HCT116 (cell line): Measurements from ENCODE around the gene CDK4. TPM values are rescaled to one million over a fixed set of nuclear protein-coding genes. Genes with fewer than 3 reads are reported as not detected.

Source experiments
- ATAC-seq: fragments of 200-7000 bp; cut with Tn5 transposase; 2 replicates; pipeline ENCODE4 v1.9.1; 2020; ENCODE audit warnings: mild to moderate bottlenecking, moderate library complexity
- BruUV-seq: library from RNA; stranded (reverse); fragments of 400-500 nt; replicated peaks from 2 replicates; lab custom pipeline; 2021; lab: Mats Ljungman, UMichigan
- CTCF ChIA-PET: fragments of 300-600 bp; sonication (Branson Sonifier 250); formaldehyde crosslinking; loops from one replicate; lab custom pipeline; 2021; ENCODE audit warnings: antibody characterized with exemption; lab: Charles Lee
- POLR2A ChIA-PET: fragments of 300-600, 350-600 bp; sonication (Branson Sonifier 250); formaldehyde crosslinking; loops from one replicate; lab custom pipeline; 2021; ENCODE audit warnings: antibody characterized with exemption; lab: Charles Lee
- RAD21 ChIA-PET, 2 experiments: fragments of 300-600 bp; sonication (Branson Sonifier 250); formaldehyde crosslinking; loops; one replicate each; lab custom pipeline; 2023; ENCODE audit warnings: low total read pairs in 2 of 2; ENCODE audit not compliant: uncharacterized antibody in 2 of 2, unreplicated experiment in 2 of 2, low non-redundant PET in 1 of 2; lab: Charles Lee
- DNase-seq: peaks from one replicate; pipeline ENCODE4 v3.0.0-alpha.2; 2010; ENCODE audit warnings: low read depth, low spot score
- H2AFZ ChIP-seq: fragments of 200-600 bp; shearing (Covaris generic), sonication (generic); 2 replicates; pipeline ENCODE4 v1.6.1; 2017; ENCODE audit warnings: low read depth, mixed run types, mixed read lengths, antibody characterized with exemption, low read length; ENCODE audit not compliant: poor library complexity, severe bottlenecking
- H3K27ac ChIP-seq: 2 replicates; pipeline ENCODE4 v1.5.1; 2012; ENCODE audit warnings: low read depth, low read length
- H3K27me3 ChIP-seq: fragments of 200-600 bp; sonication (generic); 2 replicates; pipeline ENCODE4 v1.6.1; 2016; ENCODE audit warnings: mixed run types, low read length, mixed read lengths; ENCODE audit not compliant: insufficient read depth
- H3K36me3 ChIP-seq, 2 experiments: fragments of 200-500 bp in 1 of 2; fragments of 200-600 bp in 1 of 2; sonication (Bioruptor generic) in 1 of 2; sonication (generic) in 1 of 2; 2 replicates each; pipeline versions ENCODE4 v1.5.1 to v1.6.1; 2014 to 2016; ENCODE audit warnings: low read length in 2 of 2, inconsistent platforms in 1 of 2, mixed read lengths in 1 of 2, mixed run types in 1 of 2; ENCODE audit not compliant: insufficient read depth in 2 of 2, control insufficient read depth in 1 of 2
- H3K4me1 ChIP-seq, 2 experiments: fragments of 200-600 bp in 1 of 2; sonication (generic) in 1 of 2; 2 replicates each; pipeline versions ENCODE4 v1.5.1 to v1.6.1; 2012 to 2017; ENCODE audit warnings: low read length in 2 of 2, inconsistent platforms in 1 of 2, mild to moderate bottlenecking in 1 of 2, mixed read lengths in 1 of 2, mixed run types in 1 of 2, moderate library complexity in 1 of 2; ENCODE audit not compliant: insufficient read depth in 2 of 2, control insufficient read depth in 1 of 2
- H3K4me2 ChIP-seq: fragments of 200-600 bp; sonication (generic); 2 replicates; pipeline ENCODE4 v1.6.1; 2017; ENCODE audit warnings: mixed run types, low read length, mixed read lengths
- H3K4me3 ChIP-seq, 2 experiments: fragments of 200-600 bp in 1 of 2; sonication (generic) in 1 of 2; replicated peaks in 1 of 2; 2 replicates each; pipeline ENCODE4 v1.5.1; 2011 to 2016; ENCODE audit warnings: low read length in 2 of 2, control low read depth in 1 of 2, low read depth in 1 of 2, mild to moderate bottlenecking in 1 of 2, mixed read lengths in 1 of 2, mixed run types in 1 of 2
- H3K79me2 ChIP-seq: fragments of 200-600 bp; sonication (generic); 2 replicates; pipeline ENCODE4 v1.6.1; 2017; ENCODE audit warnings: mild to moderate bottlenecking, mixed run types, low read length, moderate library complexity, mixed read lengths; ENCODE audit not compliant: insufficient read depth
- H3K9ac ChIP-seq: fragments of 200-600 bp; sonication (generic); 2 replicates; pipeline ENCODE4 v1.6.1; 2016; ENCODE audit warnings: low read length, mixed read lengths
- H3K9me2 ChIP-seq: fragments of 200-600 bp; sonication (generic), shearing (Covaris generic); 2 replicates; pipeline ENCODE4 v1.6.1; 2017; ENCODE audit warnings: mixed run types, mild to moderate bottlenecking, moderate library complexity; ENCODE audit not compliant: insufficient read depth
- H3K9me3 ChIP-seq, 2 experiments: fragments of 200-500 bp in 1 of 2; fragments of 200-600 bp in 1 of 2; sonication (Bioruptor generic) in 1 of 2; sonication (generic) in 1 of 2; 2 replicates each; pipeline ENCODE4 v1.6.1; 2014 to 2017; ENCODE audit warnings: low read length in 2 of 2, mixed read lengths in 2 of 2, inconsistent platforms in 1 of 2, low read depth in 1 of 2, mild to moderate bottlenecking in 1 of 2, mixed run types in 1 of 2, moderate library complexity in 1 of 2; ENCODE audit not compliant: control insufficient read depth in 1 of 2, insufficient read depth in 1 of 2
- H4K20me1 ChIP-seq: fragments of 200-600 bp; sonication (generic), shearing (Covaris generic); 2 replicates; pipeline ENCODE4 v1.6.1; 2017; ENCODE audit warnings: mixed run types, mild to moderate bottlenecking, moderate library complexity; ENCODE audit not compliant: insufficient read depth
- CBX3 ChIP-seq: IDR thresholded peaks from 2 replicates; pipeline ENCODE4 v1.6.1; 2012; ENCODE audit warnings: low read depth
- CTCF ChIP-seq, 3 experiments: fragments of 200-600 bp in 1 of 3; sonication (generic) in 1 of 3; IDR thresholded peaks in 2 of 3; conservative IDR thresholded peaks in 1 of 3; 2 replicates each; pipeline ENCODE4 v1.5.1; 2012 to 2017; ENCODE audit warnings: low read depth in 2 of 3, low read length in 2 of 3, antibody characterized with exemption in 1 of 3, borderline replicate concordance in 1 of 3, control low read depth in 1 of 3, mild to moderate bottlenecking in 1 of 3, mixed read lengths in 1 of 3, mixed run types in 1 of 3, moderate library complexity in 1 of 3; ENCODE audit not compliant: insufficient read depth in 1 of 3
- EGR1 ChIP-seq: IDR thresholded peaks from 2 replicates; pipeline ENCODE4 v1.6.1; 2012; ENCODE audit warnings: low read depth
- ELF1 ChIP-seq: IDR thresholded peaks from 2 replicates; pipeline ENCODE4 v1.6.1; 2012; ENCODE audit warnings: low read depth, borderline replicate concordance
- EZH2 ChIP-seq: fragments of 200-600 bp; sonication (generic); IDR thresholded peaks from 2 replicates; pipeline ENCODE4 v1.6.1; 2017; ENCODE audit warnings: antibody characterized with exemption, mixed run types
- FOSL1 ChIP-seq: IDR thresholded peaks from 2 replicates; pipeline ENCODE4 v1.6.1; 2012; ENCODE audit warnings: low read depth
- SIN3A ChIP-seq: IDR thresholded peaks from 2 replicates; pipeline ENCODE4 v1.6.1; 2012; ENCODE audit warnings: low read depth
- SP1 ChIP-seq: IDR thresholded peaks from 2 replicates; pipeline ENCODE4 v1.6.1; 2012; ENCODE audit warnings: low read depth
- YY1 ChIP-seq: IDR thresholded peaks from 2 replicates; pipeline ENCODE4 v1.6.1; 2011; ENCODE audit warnings: low read length, low read depth, moderate library complexity, mild to moderate bottlenecking; ENCODE audit not compliant: insufficient replicate concordance; ENCODE audit errors: extremely low read depth
- ZNF274 ChIP-seq: fragments of 200-500 bp; sonication (Bioruptor generic); IDR thresholded peaks from 2 replicates; pipeline ENCODE4 v1.6.1; 2014; ENCODE audit warnings: mild to moderate bottlenecking, low read depth, low read length, inconsistent platforms
- intact Hi-C: fragments of 100-400 bp; cut with micrococcal nuclease; formaldehyde crosslinking; loops from 2 replicates; pipeline ENCODE4 v1.10.0; 2022
- total RNA-seq: library from RNA; stranded (reverse); gene quantifications from one replicate; pipeline ENCODE4 v1.2.1, GENCODE V29; 2021; ENCODE audit not compliant: unreplicated experiment
- TF ChIP-seq, protein P1 (sequence below): IDR thresholded peaks from 2 replicates; pipeline ENCODE4 v1.6.1; 2011; ENCODE audit warnings: mild to moderate bottlenecking, low read length, moderate library complexity; ENCODE audit not compliant: insufficient replicate concordance; ENCODE audit errors: extremely low read depth

CDK4 gene
- total RNA-seq, 1 experiment from 2014 or later, result 206 TPM

- ChIA-PET POLR2A (no interaction called here), RAD21 (no interaction called here), CTCF (no interaction called here)
- DNase-seq, result no peak
- H4K20me1 ChIP-seq, result no peaks in the 10 kb centered on the region
- intact Hi-C loops, result no loop called here
- no peak overlapping the region for H2AFZ ChIP-seq
- no peak overlapping the region for H3K4me2 ChIP-seq
- H3K27me3 ChIP-seq, result no peaks in the 10 kb centered on the region
- no peak overlapping the region for H3K27ac ChIP-seq
- peaks cover 0 to 2% of the 10 kb centered on the region in 2 experiments; a peak in 2 of 4 replicates for H3K36me3 ChIP-seq
- no peaks in the 10 kb centered on the region for H3K9me2 ChIP-seq
- ATAC-seq, result no peak
- H3K4me1 ChIP-seq, result peaks cover 3 to 15% of the 10 kb centered on the region in 2 experiments; a peak in 3 of 4 replicates
- TF ChIP-seq EZH2, result no peak
- TF ChIP-seq ZNF274, result no peak
- TF ChIP-seq CTCF (IDR thresholded peaks at IDR 0.05 in 2 of 3, conservative IDR thresholded peaks at IDR 0.05 in 1 of 3; ENCODE audit: borderline replicate concordance in 1 of 3, insufficient read depth in 1 of 3, low read depth in 2 of 3, low read length in 2 of 3), result no peak
- TF ChIP-seq, protein P1, sequence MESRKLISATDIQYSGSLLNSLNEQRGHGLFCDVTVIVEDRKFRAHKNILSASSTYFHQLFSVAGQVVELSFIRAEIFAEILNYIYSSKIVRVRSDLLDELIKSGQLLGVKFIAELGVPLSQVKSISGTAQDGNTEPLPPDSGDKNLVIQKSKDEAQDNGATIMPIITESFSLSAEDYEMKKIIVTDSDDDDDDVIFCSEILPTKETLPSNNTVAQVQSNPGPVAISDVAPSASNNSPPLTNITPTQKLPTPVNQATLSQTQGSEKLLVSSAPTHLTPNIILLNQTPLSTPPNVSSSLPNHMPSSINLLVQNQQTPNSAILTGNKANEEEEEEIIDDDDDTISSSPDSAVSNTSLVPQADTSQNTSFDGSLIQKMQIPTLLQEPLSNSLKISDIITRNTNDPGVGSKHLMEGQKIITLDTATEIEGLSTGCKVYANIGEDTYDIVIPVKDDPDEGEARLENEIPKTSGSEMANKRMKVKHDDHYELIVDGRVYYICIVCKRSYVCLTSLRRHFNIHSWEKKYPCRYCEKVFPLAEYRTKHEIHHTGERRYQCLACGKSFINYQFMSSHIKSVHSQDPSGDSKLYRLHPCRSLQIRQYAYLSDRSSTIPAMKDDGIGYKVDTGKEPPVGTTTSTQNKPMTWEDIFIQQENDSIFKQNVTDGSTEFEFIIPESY, result no peak
- no peak for TF ChIP-seq FOSL1
- TF ChIP-seq ELF1, result no peak
- no peak for TF ChIP-seq SP1
- TF ChIP-seq EGR1, result no peak
- no peak for TF ChIP-seq YY1
- no peak for TF ChIP-seq CBX3
- TF ChIP-seq SIN3A, result no peak
- H3K4me3 ChIP-seq, result no peak overlapping the region
- no peaks in the 10 kb centered on the region for H3K9me3 ChIP-seq
- H3K79me2 ChIP-seq, result no peaks in the 10 kb centered on the region
- no peak overlapping the region for H3K9ac ChIP-seq
- BruUV-seq, result no TSS peak
These were observed 14.3 kb downstream of the CDK4 start for GRCh38 chr12:57737467-57738460.
